ENCODE results near the gene S100A11.

Gene S100A11

GRCh38 chr1:152039886-152040285 lies 3.1 kb upstream of the S100A11 start:
- no peak for TF ChIP-seq EZH2phosphoT487 (conservative IDR thresholded peaks at IDR 0.05; ENCODE audit: low read length)
- TF ChIP-seq CTCF (IDR thresholded peaks at IDR 0.05; ENCODE audit: insufficient read depth, low read length, poor library complexity, severe bottlenecking): no peak
- no peaks in the 10 kb centered on the region for H3K27me3 ChIP-seq (ENCODE audit: low read length)

DNA sequence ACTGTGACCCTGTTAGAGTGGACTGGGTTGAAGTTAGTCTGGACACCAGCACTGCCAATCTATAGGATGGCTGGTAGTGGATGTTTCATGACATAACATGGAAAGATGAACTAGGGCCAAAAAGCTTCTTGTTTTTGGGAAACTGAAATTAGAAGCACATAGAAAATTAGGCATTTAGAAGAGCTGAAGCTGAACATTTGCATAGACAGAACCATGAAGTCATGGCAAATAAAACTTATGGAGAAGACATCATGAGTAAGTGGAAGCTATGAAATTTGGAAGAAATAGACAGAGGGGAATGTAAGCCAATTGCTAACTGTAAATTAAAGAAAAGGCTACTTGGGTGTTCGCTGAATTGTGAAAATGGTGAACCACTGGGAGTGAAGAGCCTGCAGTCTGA lies 2.7 kb upstream of the S100A11 start:
- H3K27ac ChIP-seq (ENCODE audit: low read depth, low read length): no peak overlapping the region

More at GRCh38 chr1:152039886-152040285, 3.1 kb upstream of the S100A11 start:
- Histone ChIP-seq H3K4me2 (ENCODE audit: low read depth, low read length, poor library complexity, severe bottlenecking) (no peak overlapping the region), H3F3A (ENCODE audit: insufficient read depth) (no peaks in the 10 kb centered on the region), H3K9me3 (ENCODE audit: insufficient read depth, low read length) (no peaks in the 10 kb centered on the region), H3K27ac (ENCODE audit: low read depth, low read length) (no peak overlapping the region), H2AFZ (ENCODE audit: low read depth, low read length, severe bottlenecking) (no peak overlapping the region), H3K36me3 (ENCODE audit: low read length) (no peaks in the 10 kb centered on the region), H3K79me2 (ENCODE audit: insufficient read depth, low read length) (no peaks in the 10 kb centered on the region), H3K4me3 (ENCODE audit: insufficient read depth, low read length, poor library complexity, severe bottlenecking) (no peak overlapping the region), H4K20me1 (ENCODE audit: low read depth, low read length) (no peaks in the 10 kb centered on the region), H3K9me2 (replicated peaks; ENCODE audit: insufficient read depth, low read length) (no peaks in the 10 kb centered on the region), H3K9ac (ENCODE audit: low read length) (no peak overlapping the region)

DNA sequence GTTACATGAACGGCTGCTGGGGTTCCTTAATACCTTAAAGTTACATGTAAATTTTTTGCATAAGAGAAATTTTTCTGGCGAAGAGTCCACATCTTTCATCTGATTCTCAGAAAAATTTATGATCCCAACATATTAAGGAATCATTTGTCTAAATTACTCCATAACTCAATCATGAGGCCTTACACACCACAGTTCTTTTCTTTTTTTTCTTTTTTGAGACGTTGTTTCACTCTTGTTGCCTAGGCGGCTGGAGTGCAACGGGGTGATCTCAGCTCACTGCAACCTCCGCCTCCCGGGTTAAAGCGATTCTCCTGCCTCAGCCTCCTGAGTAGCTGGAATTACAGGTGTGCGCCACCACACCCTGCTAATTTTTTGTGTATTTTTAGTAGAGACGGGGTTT lies 2.1 kb upstream of the S100A11 start:
- no peaks in the 10 kb centered on the region for H3K79me2 ChIP-seq (ENCODE audit: insufficient read depth, low read length)
- H3K27ac ChIP-seq (ENCODE audit: low read depth, low read length): no peak overlapping the region
- no peak overlapping the region for H3K4me3 ChIP-seq (ENCODE audit: insufficient read depth, low read length, poor library complexity, severe bottlenecking)
- no peaks in the 10 kb centered on the region for H3K9me3 ChIP-seq (ENCODE audit: insufficient read depth, low read length)
- H3F3A ChIP-seq (ENCODE audit: insufficient read depth): no peaks in the 10 kb centered on the region
- no peak overlapping the region for H2AFZ ChIP-seq (ENCODE audit: low read depth, low read length, severe bottlenecking)
- no peak overlapping the region for H3K4me2 ChIP-seq (ENCODE audit: low read depth, low read length, poor library complexity, severe bottlenecking)
- H4K20me1 ChIP-seq (ENCODE audit: low read depth, low read length): no peaks in the 10 kb centered on the region
- no peaks in the 10 kb centered on the region for H3K9me2 ChIP-seq (replicated peaks; ENCODE audit: insufficient read depth, low read length)
- no peak overlapping the region for H3K9ac ChIP-seq (ENCODE audit: low read length)
- no peaks in the 10 kb centered on the region for H3K36me3 ChIP-seq (ENCODE audit: low read length)
- TF ChIP-seq CTCF (IDR thresholded peaks at IDR 0.05; ENCODE audit: insufficient read depth, low read length, poor library complexity, severe bottlenecking) (no peak), EZH2phosphoT487 (conservative IDR thresholded peaks at IDR 0.05; ENCODE audit: low read length) (no peak)
- H3K27me3 ChIP-seq (ENCODE audit: low read length): no peaks in the 10 kb centered on the region

More for the DNA sequence above, 2.7 kb upstream of the S100A11 start:
- H3K9ac ChIP-seq (ENCODE audit: low read length): no peak overlapping the region
- no peaks in the 10 kb centered on the region for H3F3A ChIP-seq (ENCODE audit: insufficient read depth)
- no peak overlapping the region for H2AFZ ChIP-seq (ENCODE audit: low read depth, low read length, severe bottlenecking)
- no peaks in the 10 kb centered on the region for H4K20me1 ChIP-seq (ENCODE audit: low read depth, low read length)
- H3K4me3 ChIP-seq (ENCODE audit: insufficient read depth, low read length, poor library complexity, severe bottlenecking): no peak overlapping the region
- H3K27me3 ChIP-seq (ENCODE audit: low read length): no peaks in the 10 kb centered on the region
- H3K79me2 ChIP-seq (ENCODE audit: insufficient read depth, low read length): no peaks in the 10 kb centered on the region
- no peaks in the 10 kb centered on the region for H3K9me2 ChIP-seq (replicated peaks; ENCODE audit: insufficient read depth, low read length)
- H3K4me2 ChIP-seq (ENCODE audit: low read depth, low read length, poor library complexity, severe bottlenecking): no peak overlapping the region
- H3K9me3 ChIP-seq (ENCODE audit: insufficient read depth, low read length): no peaks in the 10 kb centered on the region
- no peaks in the 10 kb centered on the region for H3K36me3 ChIP-seq (ENCODE audit: low read length)
- TF ChIP-seq EZH2phosphoT487 (conservative IDR thresholded peaks at IDR 0.05; ENCODE audit: low read length) (no peak), CTCF (IDR thresholded peaks at IDR 0.05; ENCODE audit: insufficient read depth, low read length, poor library complexity, severe bottlenecking) (no peak)

Measured in SU-DHL-6 (cell line).